Brain microvascular endothelial cell (primary cell): ENCODE measurements around the gene FADS6.

Experiments
- DNase-seq: peaks from one replicate; pipeline ENCODE4 v3.0.0-alpha.2; 2020
- H3K27ac ChIP-seq: fragments of 250-450 bp; sonication (Bioruptor Pico); 2 replicates; pipeline ENCODE4 v1.5.1; 2020; ENCODE audit warnings: mild to moderate bottlenecking, moderate library complexity
- H3K27me3 ChIP-seq: fragments of 250-450 bp; sonication (Bioruptor Pico); replicated peaks from 2 replicates; pipeline ENCODE4 v1.5.1; 2020; ENCODE audit warnings: mild to moderate bottlenecking
- H3K36me3 ChIP-seq: fragments of 250-450 bp; sonication (Bioruptor Pico); replicated peaks from 2 replicates; pipeline ENCODE4 v1.5.1; 2020; ENCODE audit warnings: mild to moderate bottlenecking
- H3K4me3 ChIP-seq: 2 replicates; pipeline ENCODE4 v1.5.1; 2011; ENCODE audit warnings: low read depth, mild to moderate bottlenecking, control low read depth, low read length, moderate library complexity
- CTCF ChIP-seq: IDR thresholded peaks from 2 replicates; pipeline ENCODE4 v1.5.1; 2011; ENCODE audit warnings: low read depth, mild to moderate bottlenecking, moderate library complexity, low read length, control low read depth, inconsistent platforms; ENCODE audit errors: missing control alignments
- in situ Hi-C: cut with HindIII; loops from 2 replicates; pipeline ENCODE4 v1.10.0; 2017; ENCODE audit warnings: low sequenced_read_pairs, low pct_ligation_motif_present

FADS6 gene

GRCh38 chr17:74888469-74888868 is 5.0 kb downstream of the FADS6 start:
- no peaks in the 10 kb centered on the region for H3K36me3 ChIP-seq
- H3K4me3 ChIP-seq: no peak overlapping the region
- no peak for TF ChIP-seq CTCF
- H3K27me3 ChIP-seq: peaks cover 25% of the 10 kb centered on the region
- in situ Hi-C loops: no loop called here
- no peak overlapping the region for H3K27ac ChIP-seq
- DNase-seq: no peak

- Histone ChIP-seq H3K27me3 (peaks cover 10% of the 10 kb centered on the region), H3K4me3 (no peak overlapping the region), H3K27ac (no peak overlapping the region), H3K36me3 (no peaks in the 10 kb centered on the region)
- no peak for TF ChIP-seq CTCF
- in situ Hi-C loops: no loop called here
- no peak for DNase-seq
Measured at GRCh38 chr17:74883241-74883745, 10.1 kb downstream of the FADS6 start.

- in situ Hi-C loops: no loop called here
- TF ChIP-seq CTCF: no peak
- peaks cover 10% of the 10 kb centered on the region for H3K27me3 ChIP-seq
Measured at GRCh38 chr17:74882517-74883240, 10.8 kb downstream of the FADS6 start.

GRCh38 chr17:74881073-74881472 is 12.4 kb downstream of the FADS6 start:
- Histone ChIP-seq H3K27ac (no peak overlapping the region), H3K36me3 (no peaks in the 10 kb centered on the region), H3K4me3 (no peak overlapping the region), H3K27me3 (peaks cover 10% of the 10 kb centered on the region)
- no peak for DNase-seq
- in situ Hi-C loops: no loop called here
- no peak for TF ChIP-seq CTCF

More at GRCh38 chr17:74882517-74883240, 10.8 kb downstream of the FADS6 start:
- Histone ChIP-seq H3K36me3 (no peaks in the 10 kb centered on the region), H3K4me3 (no peak overlapping the region), H3K27ac (no peak overlapping the region)
- DNase-seq: no peak

- H3K27ac ChIP-seq: no peak overlapping the region
- no peak for DNase-seq
- no peak overlapping the region for H3K4me3 ChIP-seq
- in situ Hi-C loops: no loop called here
- no peaks in the 10 kb centered on the region for H3K36me3 ChIP-seq
- no peak for TF ChIP-seq CTCF
- peaks cover 10% of the 10 kb centered on the region for H3K27me3 ChIP-seq
Measured at GRCh38 chr17:74879308-74879707, 14.1 kb downstream of the FADS6 start.

- no peak overlapping the region for H3K4me3 ChIP-seq
- no peak for TF ChIP-seq CTCF
- no peak for DNase-seq
Measured at GRCh38 chr17:74878658-74879057, 14.8 kb downstream of the FADS6 start.

More at GRCh38 chr17:74878658-74879057, 14.8 kb downstream of the FADS6 start:
- Histone ChIP-seq H3K36me3 (no peaks in the 10 kb centered on the region), H3K27ac (no peak overlapping the region), H3K27me3 (peaks cover 10% of the 10 kb centered on the region)
- in situ Hi-C loops: no loop called here
